Measurements from ENCODE around the gene CCDC70. TPM values are rescaled to one million over a fixed set of nuclear protein-coding genes. Genes with fewer than 3 reads are reported as not detected.
"Not testable (repeated sequence)": the region's sequence is repeated elsewhere in the genome, so short reads cannot be mapped to it uniquely, and the experiment has no call there.

CCDC70 gene
- not detected for total RNA-seq

GRCh38 chr13:51861723-51862300 is at the start of gene CCDC70:
Gene CCDC70, plus strand, starts transcription at chr13:51861969. Its CDS starts 3,443 bp downstream, at chr13:51865412.
- no peak for DNase-seq (ENCODE audit: low spot score)

- DNase-seq (ENCODE audit: low spot score), result no peak
Observed at GRCh38 chr13:51814071-51814470, 47.7 kb upstream of the CCDC70 start.

GRCh38 chr13:51814825-51815650 is 46.7 kb upstream of the CCDC70 start:
- DNase-seq (ENCODE audit: low spot score), result peak; percentile 67

- no peak for DNase-seq (ENCODE audit: low spot score)
Observed at GRCh38 chr13:51815848-51816247, 45.9 kb upstream of the CCDC70 start.

DNA sequence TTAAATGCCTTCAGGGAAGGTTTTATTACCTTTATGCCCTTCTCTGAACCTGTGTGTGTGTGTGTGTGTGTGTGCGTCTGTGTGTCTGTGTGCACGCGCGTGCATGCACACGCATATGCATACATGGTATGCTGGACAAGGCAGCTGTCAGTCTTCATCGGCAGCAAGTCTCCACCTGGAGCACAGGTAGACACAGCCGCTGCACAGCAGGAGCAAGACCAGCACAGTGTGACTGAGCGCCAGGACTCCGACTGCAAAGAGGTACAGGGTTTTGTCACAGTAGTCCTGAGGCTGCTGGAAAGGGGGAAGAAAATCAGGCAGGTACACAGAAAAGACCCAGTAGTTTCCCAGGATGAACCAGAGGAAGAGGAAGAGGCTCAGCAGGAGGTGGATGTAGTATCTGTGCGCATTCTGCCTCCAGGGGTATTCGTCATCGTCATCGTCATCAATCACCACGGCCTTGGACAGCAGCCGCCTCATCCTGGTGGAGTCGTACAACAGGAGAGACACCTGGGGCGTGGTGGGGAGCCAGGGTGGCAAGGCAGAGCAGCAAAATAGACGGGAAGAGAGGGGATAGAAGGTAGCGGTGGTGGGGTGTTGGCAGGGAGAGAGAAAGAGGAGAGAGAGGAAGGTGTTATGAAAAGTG is 45.0 kb upstream of the CCDC70 start:
- no peak for DNase-seq (ENCODE audit: low spot score)

GRCh38 chr13:51817717-51818116 is 44.1 kb upstream of the CCDC70 start:
- no peak for DNase-seq (ENCODE audit: low spot score)

DNA sequence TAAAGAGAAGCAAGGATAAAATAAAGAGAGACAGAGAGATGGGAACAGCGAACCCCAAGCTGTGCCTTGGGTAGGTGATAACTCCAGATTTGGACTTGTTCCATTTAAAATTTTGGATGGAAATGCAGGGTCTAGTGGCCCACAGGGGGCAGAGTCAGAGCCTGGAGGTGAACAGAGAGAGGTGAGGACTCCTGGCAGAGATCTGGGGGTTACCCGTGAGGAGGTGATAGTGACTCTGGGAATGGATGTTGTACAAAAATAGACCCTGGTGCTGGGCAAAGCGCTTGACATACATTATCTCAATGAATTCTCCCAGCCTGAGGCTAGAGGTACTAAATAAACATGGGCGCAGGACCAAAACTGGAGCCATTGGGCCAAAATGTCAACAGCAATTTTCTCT is 43.5 kb upstream of the CCDC70 start:
- DNase-seq (ENCODE audit: low spot score), result no peak

- peak; percentile 62 for DNase-seq (ENCODE audit: low spot score)
Observed at GRCh38 chr13:51818781-51819511, 42.8 kb upstream of the CCDC70 start.

DNA sequence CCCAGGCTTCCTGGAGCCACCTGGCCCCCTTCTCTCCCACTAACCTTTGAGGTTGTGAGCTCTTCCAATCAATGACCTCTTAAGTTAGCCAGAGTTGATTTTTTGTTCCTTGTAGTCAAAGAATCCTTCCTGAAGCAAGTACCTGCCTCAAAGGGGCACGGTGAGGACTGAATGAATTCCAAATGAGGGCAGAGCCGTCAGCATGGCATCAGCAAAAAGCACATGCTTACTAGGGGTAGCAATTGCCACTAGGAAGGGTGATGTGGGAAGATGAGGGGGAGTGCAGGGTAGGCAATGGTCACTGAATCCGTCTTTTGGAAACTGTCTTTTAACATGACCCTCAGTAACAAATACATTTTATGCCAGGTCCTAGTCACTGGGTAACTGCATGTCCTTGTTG is 42.2 kb upstream of the CCDC70 start:
- DNase-seq (ENCODE audit: low spot score), result no peak

GRCh38 chr13:51820016-51820597 is 41.7 kb upstream of the CCDC70 start:
- DNase-seq (ENCODE audit: low spot score), result no peak

- no peak for DNase-seq (ENCODE audit: low spot score)
Observed at GRCh38 chr13:51821606-51822005, 40.2 kb upstream of the CCDC70 start.

- no peak for DNase-seq (ENCODE audit: low spot score)
Observed at GRCh38 chr13:51822106-51822815, 39.5 kb upstream of the CCDC70 start.

GRCh38 chr13:51823359-51823758 is 38.4 kb upstream of the CCDC70 start:
- no peak for DNase-seq (ENCODE audit: low spot score)

DNA sequence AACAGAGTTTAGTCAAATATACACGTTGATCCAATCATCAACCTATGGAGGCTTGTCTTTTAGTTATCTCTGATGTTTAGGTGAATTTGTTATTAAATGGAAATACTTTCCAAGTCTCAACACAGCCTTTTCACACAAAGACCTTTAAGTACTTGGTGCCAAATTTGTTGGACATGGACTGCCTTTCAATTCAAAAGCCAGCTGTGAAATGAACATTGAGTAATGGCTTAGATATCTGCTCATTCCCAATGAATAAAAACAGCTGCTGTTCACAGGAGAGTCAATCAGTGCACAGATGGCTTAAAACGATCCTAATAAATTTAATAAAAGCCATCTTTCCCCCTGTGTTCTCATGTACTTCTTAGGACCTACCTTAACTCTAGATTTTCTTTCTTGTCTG is 37.9 kb upstream of the CCDC70 start:
- DNase-seq (ENCODE audit: low spot score), result no peak

DNA sequence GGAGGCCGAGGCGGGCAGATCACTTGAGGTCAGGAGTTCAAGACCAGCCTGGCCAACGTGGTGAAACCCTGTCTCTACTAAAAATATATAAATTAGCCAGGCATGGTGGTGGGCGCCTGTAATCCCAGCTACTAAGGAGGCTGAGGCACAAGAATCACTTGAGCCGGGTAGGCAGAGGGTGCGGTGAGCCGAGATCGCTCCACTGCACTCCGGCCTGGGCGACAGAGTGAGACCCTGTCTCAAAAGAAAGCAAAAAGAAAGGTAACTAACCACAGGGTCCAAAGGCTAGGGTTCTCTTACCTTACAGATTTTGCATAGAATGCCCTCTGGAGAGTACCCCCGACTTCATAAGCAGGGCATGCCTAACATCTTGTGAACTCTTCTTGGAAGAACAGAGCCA is 37.1 kb upstream of the CCDC70 start:
- not testable (repeated sequence) for DNase-seq (ENCODE audit: low spot score)

DNA sequence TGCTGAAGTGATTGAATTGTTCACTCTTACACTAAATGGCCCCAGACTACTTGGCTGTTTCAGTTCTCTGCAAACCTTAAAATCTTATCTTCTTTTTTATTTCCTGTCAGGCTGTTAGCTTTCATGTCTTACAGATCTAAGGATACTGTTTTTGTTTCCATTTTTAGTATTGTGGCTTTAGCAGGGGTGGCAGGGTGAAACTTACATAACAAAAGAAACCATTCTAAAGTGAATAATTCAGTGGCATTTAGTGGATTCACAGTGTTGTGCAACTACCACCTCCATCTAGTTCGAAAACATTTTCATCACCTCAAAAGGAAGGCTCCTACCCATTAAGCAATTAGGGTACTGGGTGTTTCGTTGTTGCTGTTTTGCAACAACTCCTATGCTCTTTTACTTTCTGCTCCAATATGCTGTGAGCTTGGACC is 36.6 kb upstream of the CCDC70 start:
- no peak for DNase-seq (ENCODE audit: low spot score)

DNA sequence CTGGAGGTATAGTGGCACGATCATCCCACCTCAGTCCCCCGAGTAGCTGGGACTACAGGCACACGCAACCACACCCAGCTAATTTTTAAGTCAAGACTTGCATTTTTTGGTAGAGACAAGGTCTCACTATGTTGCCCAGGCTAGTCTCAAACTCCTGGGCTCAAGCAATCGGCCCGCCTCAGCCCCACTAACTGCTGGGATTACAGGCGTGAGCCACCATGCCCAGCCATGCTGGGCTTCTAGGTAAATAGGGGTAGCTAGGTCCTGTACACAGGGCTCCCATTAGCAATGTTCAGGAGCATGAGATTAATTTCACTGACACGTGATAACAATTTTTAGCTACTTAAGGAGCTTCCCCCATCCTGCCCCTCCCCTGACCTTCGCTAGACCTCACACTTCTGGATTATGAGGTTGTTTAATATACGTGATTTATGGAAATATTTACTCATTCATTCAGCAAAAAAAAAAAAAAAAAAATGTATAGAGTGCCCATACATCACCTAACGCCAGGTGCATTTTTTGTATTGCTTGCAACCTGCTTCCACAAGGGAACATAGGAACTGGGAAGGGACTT is 36.0 kb upstream of the CCDC70 start:
- DNase-seq (ENCODE audit: low spot score), result no peak

DNA sequence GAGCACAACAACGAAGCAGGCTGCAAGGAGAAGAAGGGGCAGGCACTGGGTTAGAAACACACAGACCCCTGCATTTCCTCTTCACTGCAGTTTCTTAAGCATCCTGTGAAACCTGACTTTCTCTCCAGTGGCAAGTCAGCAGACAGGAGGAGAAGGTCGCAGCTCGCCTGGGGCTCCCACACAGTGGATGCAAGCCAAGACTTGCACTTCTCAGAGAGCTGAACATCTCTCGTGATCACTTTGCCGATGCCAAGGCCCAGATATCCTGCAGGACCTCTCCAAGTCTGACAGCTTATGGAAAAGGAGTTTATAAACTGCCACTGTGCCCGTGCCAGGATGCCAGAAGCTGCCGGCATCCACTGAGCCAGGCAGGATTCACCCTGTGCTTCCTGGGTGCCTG is 35.2 kb upstream of the CCDC70 start:
- DNase-seq (ENCODE audit: low spot score), result no peak

DNA sequence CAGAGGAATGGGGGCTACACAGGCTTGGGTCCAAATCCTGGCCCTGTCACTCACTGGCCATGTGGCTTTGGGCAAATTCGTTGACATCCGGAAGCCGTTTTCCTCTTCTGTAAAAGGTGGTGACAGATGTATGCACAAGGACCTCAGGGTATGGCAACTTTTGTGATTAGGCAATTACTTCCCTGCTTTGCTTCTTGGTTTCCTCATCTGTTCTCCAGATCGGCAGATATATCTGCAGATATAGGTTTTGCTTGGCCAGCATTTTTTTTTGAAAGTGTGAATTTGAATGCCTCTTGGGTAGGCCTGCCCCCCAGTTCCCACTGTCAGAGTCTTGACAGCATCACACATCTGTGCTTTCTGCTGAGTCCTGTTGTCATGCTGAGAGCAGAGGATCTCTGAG is 34.5 kb upstream of the CCDC70 start:
- DNase-seq (ENCODE audit: low spot score), result no peak

- no peak for DNase-seq (ENCODE audit: low spot score)
Observed at GRCh38 chr13:51828730-51829567, 32.8 kb upstream of the CCDC70 start.
